GM21360 (cell line): Measurements from ENCODE around the gene DCHS1.

Experiments
- ATAC-seq: cut with Tn5 transposase; IDR thresholded peaks from one replicate; pipeline ENCODE4 v1.9.1; 2021; ENCODE audit warnings: mild to moderate bottlenecking, moderate library complexity; ENCODE audit not compliant: unreplicated experiment

Gene DCHS1

DNA sequence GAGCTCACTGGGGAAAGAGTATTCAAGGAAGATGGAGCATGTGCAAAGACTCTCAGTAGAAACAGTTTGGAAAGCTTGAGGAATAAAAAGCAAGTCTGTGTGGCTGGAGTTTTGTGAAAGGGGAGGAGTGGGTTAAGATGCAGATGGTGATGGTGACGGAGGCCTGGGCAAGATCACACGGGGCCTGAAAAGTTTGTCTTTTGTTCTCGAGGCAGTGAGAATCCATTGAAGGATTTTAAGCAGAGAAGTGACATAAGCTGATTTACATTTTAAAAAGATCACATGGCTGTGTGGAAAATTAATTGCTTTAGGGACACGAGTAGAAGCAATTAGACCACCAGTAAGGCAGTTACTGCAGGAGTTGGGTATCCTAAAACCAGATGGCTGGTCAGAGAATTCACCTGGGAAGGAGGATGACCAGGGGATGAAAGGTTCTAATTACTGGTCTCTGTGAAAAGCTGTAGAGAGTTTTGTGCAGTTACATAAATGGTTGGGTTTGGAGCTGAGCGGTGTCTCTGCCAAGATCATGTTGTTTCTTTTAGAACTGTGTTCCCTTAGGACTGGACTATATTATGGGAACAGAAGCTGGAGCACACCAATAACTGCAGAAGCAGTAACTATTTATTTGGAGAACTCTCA is 59.3 kb downstream of the DCHS1 start:
- ATAC-seq, result no peak

DNA sequence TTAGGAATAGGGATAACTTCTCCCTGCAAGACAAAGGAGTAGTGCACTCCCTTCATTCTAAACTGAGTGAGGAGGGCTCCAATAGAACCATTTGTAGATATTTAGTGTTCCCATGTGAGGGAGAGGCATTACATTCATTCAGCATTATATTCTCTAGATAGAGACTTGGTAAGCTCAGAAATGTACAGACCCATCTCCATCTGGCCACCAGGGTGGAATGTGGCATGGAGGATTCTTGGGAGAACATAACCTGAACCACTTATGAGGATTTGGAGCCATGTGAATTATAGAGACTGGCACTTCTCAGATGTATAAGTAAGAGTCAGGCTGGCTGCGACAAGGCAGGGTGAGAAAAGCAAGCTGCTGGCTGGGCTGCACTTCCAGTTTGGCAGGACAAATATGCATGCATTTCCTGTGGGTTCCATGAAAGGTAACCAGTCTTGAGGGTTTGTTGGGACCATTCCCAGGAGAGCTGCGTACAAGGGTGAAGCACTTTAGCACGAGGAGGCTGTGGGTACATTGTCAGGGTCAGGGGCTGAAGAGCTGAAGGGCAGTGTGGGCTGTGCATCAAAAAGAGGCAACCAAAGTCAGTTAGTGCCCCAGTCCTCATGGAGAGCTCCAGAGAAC is 61.4 kb downstream of the DCHS1 start:
- no peak for ATAC-seq

DNA sequence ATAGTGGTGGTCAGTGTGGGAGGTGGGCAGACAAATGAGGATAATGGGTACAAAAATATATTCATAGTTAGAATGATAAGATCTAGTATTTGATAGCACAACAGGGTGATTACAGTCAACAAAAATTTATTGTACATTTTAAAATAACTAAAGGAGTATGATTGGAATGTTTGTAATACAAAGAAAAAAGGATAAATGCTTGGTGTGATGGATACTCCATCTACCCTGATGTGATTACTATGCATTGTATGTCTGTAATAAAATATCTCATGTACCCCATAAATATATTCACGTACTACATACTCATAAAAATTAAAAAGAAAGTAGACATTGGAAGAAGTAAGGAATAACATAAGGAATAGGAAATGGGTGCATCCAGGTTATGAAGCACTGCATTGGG is 67.6 kb downstream of the DCHS1 start:
- no peak for ATAC-seq

DNA sequence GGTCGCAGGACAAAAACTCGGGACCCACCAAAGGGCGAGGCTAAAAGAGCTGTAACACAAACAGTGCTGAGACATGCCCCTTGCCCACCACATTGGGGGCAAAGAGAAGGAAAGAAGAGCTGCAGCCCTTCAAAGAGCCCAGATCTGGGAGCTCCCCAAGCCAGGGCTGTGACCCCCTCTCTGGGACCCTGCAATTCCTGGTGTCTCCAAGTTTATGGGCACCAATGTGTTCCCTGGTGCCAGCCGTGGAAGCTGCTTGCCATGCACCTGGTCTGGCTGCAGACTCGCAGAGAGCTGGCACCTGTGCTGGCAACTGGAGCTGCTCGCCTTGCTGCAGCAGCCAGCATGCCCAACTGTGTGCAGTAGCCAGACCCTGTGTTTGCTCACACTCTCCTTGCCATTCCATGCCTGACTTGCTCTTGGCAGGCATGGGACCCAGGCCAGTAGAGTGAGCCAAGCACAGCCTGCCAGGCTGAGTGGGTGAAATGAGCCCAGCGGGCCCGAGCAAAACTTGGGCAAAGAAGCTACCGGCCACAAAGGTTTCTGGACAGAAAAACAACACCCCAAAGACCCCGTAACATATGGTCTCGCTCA is 68.2 kb downstream of the DCHS1 start:
- ATAC-seq, result no peak

DNA sequence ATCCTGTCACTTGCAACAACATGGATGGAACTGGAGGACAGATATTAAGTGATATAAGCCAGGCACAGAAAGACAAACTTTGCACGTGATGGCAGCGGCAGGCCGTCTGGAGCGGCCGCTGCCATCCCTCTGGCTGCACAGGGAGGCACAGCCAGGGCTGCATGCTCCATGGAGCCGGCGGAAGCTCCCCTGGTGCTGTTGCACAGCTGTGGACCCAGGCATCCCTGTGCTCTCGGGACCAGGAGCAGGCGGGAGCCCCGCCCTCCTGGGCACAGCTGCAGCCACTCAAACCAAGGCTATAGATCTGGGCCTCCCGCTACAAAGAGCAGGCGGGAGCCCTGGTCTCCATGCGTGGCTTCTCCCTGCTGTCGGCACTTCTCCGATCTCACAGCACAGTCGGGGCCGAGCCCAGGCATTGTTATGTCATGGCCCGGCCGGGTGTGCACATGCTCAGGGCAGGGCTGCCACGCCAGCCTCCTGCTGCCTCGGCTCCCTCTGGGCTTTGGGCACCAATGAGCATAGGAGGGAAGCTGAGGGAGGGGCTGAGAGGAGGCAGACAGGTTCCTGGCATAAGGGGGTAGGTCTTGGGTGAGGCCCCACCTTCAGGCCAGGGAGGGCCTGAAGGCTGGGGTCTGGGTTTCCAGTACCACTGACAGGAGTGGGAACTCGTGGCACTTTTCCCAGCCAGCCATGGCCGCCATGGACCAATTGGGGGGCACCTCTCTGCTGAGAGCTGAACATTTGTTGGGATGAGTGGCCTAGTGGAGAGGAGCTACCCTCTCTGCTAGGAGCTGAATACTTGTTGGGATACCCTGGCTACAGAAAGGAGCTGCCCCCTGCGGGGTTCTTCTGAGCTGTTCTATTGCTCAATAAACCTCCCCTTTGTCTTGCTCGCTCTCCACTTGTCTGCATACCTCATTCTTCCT is 68.9 kb downstream of the DCHS1 start:
- ATAC-seq, result no peak

DNA sequence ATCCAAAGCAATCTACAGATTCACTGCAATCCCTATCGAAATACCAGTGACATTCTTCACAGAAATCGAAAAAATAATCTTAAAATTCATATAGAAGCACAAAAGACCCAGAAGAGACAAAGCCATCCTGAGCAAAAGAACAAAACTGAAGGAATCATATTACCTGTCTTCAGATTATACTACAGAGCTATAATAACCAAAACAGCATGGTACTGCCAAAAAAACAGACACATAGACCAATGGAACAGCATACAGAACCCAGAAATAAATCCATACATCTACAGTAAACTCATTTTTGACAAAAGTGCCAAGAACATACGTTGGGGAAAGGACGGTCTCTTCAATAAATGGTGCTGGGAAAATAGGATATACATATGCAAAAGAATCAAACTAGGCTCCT is 71.1 kb downstream of the DCHS1 start:
- no peak for ATAC-seq

DNA sequence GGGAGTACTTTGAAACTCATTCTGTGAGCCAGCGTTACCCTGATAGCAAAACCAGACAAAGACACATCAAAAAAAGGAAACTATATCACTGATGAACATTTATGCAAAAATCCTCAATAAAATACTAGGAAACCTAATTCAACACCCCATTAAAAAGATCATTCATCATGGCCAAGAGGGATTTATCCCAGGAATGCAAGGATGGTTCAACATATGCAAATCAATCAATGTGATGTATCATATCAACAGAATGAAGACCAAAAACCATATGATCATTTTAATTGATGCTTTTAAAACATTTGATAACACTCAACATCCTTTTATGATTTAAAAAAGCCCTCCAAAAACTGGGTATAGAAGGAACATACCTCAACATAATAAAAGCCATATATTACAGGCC is 72.0 kb downstream of the DCHS1 start:
- no peak for ATAC-seq

DNA sequence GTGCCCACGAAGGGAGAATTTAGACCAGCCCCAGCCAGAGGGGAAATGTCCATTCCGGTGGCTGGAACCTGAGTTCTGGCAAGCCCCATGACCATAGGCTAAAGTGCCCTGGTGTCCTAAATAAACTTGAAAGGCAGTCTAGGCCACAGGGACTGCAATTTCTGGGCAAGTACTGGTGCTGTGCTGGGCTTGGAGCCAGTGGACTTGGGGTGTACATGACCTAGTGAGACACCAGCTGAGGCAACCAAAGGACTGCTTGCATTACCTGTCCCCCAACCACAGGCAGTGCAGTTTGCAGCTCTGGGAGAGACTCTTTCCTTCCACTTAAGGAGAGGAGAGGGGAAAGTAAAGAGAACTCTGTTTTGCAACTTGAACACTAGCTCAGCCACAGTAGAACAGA is 75.9 kb downstream of the DCHS1 start:
- ATAC-seq, result no peak

DNA sequence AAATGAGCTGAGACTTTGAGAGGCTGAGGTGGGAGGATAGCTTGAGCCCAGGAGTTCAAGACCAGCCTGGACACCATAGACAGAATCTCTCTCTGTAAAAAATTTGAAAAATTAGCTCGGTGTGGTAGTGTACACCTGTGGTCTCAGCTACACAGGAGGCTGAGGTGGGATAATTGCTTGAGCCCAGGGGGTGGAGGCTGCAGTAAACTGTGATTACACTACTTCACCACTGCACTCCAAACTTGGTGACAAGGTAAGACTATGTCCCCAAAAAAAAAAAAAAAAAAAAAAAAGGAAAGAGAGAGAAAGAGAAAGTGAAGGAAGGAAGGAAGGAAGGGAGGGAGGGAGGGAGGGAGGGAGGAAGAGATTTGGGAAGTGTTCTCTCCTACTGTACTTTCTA is 77.5 kb downstream of the DCHS1 start:
- no peak for ATAC-seq

DNA sequence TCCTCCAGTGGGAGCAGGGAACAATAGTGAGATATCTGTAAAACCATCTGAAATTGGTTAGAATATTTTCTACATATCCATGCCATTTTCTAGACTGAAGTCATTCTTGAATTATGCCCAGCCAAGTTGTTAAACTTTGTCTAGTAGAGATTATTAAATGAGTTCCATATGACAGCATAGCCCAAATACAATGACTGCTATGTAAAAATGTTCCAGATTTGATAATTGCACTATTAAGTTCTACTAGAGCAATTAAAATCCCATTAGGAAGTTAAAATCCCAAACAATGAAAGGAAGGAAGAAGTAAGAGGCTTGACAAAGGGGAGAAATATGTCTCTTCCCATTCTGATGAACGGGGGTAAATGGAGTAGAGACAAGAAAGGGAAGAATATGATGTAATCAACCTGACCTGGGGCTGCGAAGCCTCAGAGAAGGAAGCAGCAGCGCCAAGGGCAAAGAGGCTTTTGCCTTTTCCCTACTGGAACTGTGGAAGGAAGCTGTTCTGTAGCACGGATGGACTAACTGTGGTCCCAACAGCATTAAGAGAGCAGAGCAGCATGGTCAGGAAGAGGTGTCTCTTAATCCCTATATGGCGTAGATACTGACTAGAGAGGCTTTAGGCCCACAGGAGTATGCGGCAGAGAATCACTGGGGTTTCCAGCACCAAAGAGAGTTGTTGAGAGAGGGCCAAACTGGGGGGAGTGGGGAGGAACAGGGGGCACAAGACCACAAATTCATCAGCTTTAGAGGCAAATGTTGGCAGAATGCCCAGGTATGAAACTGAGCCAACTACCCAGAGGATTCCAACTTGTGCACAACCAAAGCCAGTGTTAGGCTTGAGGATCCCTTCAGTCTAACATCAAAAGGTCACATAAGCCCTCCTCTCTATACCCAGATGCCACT is 78.9 kb downstream of the DCHS1 start:
- no peak for ATAC-seq

DNA sequence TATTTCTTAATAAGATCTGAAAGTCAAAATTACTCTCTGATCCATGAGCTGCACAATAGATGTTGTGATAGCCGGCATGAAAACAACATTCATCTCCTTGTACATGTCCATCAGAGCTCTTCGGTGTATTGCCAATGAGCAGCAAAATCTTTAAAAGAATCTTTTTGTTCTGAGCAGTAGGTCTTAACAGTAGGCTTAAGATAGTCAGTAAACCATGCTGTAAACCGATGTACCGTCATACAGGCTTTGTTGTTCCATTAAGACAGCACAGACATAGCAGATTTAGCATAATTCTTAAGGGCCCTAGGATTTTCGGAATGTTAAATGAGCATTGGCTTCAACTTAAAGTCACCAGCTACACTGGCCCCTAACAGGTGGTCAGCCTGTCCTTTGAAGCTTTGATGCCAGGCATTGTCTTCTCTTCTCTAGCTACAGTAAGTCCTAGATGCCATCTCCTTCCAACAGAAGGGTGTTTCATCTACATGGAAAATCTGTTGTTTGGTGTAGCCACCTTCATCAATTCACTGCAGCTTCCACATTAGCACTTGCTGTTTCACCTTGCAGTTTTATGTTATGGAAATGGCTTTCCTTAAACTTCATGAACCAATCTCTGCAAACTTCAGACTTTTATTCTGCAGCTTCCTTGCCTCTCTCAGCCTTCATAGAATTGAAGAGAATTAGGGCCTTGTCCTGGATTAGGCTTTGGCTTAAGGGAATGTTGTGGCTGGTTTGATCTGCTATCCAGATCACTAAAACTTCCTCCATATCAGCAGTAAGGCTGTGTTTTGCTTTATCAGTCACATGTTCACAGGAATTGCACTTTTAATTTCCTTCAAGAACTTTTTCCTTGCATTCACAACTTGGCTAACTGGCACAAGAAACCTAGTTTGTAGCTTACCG is 80.5 kb downstream of the DCHS1 start:
- no peak for ATAC-seq

DNA sequence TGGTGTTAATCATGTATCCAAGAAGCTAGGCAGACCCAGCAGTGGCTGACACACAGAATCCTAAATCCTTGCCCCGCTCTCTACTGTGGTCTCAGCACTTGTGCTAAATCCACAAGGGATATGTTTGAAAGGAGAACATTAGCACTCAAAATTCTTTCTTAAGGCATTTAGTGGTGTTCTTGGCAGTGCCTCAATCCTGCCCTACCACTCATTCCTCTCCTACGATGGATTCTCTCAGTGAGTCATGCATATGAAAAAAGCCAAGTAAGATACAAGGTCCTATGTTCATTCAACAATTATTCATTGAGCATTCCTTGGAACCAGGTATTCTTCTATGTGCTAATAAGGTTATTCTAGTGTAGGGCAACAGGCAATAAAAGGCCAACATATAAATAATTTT is 83.4 kb downstream of the DCHS1 start:
- no peak for ATAC-seq

DNA sequence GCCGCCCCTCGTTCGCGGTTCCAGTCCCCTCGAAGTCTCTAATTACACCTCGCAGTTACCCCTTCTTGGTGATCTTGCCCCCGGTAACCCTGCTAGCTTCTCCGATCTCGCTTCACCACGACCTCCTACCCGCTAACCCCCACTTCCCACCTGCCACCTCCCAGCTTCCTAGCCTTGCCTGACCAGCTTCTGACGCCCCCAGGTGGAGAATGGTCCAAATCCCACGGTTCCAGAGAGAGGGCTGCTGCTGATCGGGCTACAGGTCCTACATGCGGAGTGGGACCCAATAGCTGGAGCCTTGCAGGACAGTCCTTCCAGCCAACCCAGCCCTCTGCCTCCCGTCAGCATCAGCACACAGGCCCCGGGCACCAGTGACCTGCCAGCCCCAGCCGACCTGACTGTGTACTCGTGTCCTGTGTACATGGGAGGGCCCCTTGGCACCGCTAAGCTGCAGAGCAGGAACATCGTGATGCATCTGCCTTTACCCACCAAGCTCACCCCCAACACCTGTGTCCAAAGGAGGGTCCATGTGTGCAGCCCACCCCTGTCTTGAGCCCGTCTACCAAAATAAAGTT is 84.1 kb downstream of the DCHS1 start:
- no peak for ATAC-seq
